Right forelimb (tissue), 1 donor: ENCODE data around the gene TYMP.

Experiments
- DNase-seq: peaks from one replicate; pipeline ENCODE4 v3.0.0-alpha.2; 2018

TYMP gene

DNA sequence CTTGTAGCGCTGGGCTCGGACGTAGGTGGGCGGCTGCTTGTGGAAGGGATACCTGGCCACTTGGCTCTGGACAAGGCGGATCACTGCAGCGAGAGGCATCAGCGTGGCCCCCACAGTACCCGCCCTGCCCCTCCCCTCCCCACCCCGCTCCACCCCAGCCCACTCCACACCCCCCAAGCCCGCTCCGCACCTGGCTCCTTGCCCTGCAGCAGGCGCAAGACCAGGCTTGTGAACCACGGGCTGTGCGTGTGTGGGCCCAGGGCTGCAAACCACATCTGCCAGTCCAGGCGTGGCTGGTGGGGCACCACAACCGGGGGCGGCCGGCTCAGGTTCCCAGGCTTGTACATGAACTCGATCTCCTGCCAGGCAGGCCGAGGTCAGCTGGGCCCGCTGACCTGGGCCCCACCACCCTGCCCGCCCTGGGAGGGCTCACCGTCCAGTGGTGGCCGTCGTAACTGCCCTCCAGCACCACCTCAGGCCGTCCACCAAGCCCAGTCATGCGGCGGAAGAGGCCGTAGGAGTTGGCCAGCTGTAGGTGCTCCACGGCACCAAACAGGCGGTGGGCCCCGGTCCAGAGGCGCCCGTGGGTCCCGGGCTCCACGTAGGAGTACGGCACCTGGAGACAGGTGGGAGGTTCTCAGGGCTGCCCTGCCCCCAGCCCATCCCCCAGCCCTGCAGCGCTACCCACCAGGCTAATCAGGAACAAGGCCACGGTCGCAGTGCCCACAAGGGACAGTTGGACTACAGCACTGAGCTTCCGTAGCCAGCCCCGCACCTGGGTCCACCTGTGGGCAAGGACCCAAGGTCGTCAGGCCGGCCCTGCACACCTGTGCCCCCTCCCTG is 25.2 kb downstream of the TYMP start:
- DNase-seq = no peak

GRCh38 chr22:50503475-50504145 is 26.2 kb downstream of the TYMP start:
- no peak for DNase-seq

DNA sequence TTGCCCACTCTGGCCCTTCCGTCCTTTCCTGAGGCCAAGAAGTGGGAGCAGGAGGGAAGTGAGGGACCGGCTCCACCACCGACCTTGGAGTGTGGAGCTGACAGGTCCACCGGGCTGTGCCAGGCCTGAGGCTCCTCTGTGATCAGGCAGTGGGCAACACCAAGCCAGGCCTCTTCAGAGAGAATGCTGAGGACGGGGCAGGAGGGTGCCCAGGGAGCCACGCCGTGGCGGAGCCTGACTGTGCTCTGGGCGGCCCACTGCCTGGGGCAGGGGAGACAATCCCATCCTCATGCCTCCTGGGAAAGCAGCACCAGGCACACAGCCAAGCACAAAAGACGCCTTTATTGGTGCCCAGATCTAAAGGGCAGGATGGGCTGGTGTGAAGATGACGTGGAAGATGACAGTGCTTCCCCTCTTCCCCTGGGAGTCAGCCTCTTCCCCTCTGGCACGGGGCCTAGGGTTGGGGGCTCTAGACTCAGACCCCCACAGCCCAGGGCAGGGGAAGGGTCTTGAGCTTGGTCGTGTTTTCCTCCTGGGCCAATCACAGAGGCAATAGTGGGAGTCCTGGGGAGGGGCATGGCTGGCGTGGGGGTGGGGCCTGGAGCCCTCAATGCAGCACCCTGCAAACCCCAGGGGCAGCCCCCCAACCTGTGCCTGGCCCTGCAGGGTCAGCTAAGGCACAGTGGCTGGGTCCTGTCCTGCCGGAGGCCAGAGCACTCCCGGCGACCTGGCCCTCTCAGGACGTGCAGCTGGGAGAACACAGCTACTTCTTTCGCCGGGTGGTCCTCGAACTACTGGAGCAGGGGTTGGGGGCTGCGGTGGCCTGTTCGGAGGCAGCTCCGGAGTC is 27.0 kb downstream of the TYMP start:
- no peak for DNase-seq

GRCh38 chr22:50502096-50502495 is 27.7 kb downstream of the TYMP start:
- DNase-seq = no peak

DNA sequence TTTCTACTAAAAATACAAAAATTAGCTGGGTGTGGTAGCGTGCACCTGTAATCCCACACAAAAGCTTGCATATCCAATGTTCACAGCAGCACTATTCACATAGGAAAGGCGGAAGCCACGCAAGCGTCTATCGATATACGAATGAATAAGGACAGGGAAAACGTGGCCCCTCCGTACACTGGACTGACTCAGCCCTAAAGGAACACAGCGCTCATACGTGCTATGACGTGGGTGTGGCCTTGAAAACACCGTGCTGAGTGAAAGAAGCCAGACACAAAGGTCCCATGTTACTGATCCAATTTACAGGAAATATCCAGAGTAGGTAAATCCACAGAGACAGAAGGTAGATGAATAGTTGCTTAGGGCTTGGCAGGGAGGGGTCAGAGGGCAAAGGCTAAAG is 29.4 kb downstream of the TYMP start:
- no peak for DNase-seq

GRCh38 chr22:50498322-50498890 is 31.4 kb downstream of the TYMP start:
- DNase-seq = no peak

- no peak for DNase-seq
These were observed 32.7 kb downstream of the TYMP start for GRCh38 chr22:50497093-50497492.

- DNase-seq = no peak
These were observed 39.1 kb downstream of the TYMP start for GRCh38 chr22:50490531-50491308.

DNA sequence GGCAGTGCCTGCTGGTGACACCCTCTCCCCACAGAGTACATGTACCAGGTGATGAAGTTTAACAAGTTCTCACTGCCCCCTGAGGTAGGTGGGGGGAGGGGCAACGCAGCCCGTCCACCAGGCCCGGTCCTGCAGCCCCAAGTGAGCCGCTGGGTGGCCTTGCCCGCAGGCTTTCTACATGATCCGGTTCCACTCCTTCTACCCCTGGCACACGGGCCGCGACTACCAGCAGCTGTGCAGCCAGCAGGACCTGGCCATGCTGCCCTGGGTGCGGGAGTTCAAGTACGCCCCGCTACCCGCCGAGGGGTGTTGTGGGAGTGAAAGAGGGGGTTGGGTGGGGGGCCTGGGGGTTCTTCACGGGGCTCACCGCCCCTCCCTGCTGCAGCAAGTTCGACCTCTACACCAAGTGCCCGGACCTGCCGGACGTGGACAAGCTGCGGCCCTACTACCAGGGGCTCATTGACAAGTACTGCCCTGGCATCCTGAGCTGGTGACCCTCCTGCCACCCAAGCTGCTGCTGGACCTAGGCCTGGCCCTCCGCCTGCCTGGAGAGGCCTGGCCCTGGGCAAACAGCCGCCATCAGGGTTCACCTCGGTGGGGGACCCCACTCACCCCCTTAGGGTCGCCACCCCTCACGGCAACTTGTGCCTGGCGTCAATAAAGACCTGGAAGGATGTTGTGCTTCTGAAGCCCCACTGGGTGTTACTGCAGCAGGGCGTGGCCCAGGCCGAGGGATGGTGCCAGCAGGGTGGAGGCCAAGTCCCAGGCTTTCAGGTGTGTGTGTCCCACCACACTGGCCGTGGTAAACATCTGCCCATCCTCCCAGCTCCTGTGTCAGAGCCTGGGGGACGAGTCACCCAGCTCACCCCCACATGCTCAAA is 40.2 kb downstream of the TYMP start:
- no peak for DNase-seq

- DNase-seq = no peak
These were observed 40.9 kb downstream of the TYMP start for GRCh38 chr22:50488886-50489285.

- DNase-seq = no peak
These were observed 41.7 kb downstream of the TYMP start for GRCh38 chr22:50488006-50488677.

- no peak for DNase-seq
These were observed 42.4 kb downstream of the TYMP start for GRCh38 chr22:50487290-50488005.

GRCh38 chr22:50486561-50487289 is 43.1 kb downstream of the TYMP start, which contains the start of gene MIOX:
Gene MIOX, plus strand, starts transcription at chr22:50486859. Its CDS starts 39 bp downstream, at chr22:50486898.
- DNase-seq = no peak

DNA sequence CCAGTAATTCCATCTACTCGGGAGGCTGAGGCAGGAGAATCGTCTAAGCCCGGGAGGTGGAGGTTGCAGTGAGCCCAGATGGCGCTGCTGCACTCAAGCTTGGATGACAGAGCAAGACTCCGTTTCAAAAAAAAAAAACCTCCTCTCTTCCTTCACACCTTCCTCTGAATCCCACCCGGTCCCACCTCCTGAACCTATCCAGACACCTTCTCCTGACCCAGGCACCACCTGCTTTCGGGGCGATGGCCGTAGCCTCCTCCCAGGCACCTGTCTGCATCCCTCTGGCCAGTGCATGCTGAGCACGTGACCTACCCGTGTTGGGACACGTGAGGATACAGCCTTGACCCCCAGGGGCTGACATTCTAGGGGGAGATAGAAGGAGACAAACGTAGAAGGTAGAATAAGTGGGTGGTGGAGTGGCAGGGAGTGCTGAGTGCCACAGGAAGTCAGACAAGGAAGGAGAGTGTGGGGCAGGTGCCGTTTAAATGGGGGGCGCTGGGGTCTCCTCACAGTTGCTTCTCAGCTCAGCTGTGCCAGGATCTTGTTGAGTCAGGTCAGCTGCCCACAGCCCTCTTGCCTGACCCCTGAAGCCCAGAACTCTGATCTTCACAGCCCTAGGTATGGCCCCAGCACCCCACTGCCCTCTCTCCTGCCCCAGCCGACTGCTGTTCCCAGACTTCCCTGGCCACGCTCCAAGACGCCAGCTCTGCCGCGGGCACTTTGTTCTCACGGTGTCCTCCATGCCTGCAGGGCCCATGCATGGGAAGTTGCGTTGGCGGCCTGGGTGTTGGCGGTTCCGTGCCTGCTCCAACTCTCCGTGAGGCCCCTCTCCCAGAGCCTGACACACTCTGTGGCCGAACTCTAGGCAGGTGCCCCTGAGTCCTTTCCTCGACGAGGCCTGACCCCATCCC is 44.3 kb downstream of the TYMP start:
- DNase-seq = no peak

GRCh38 chr22:50483977-50484853 is 45.6 kb downstream of the TYMP start:
- no peak for DNase-seq

DNA sequence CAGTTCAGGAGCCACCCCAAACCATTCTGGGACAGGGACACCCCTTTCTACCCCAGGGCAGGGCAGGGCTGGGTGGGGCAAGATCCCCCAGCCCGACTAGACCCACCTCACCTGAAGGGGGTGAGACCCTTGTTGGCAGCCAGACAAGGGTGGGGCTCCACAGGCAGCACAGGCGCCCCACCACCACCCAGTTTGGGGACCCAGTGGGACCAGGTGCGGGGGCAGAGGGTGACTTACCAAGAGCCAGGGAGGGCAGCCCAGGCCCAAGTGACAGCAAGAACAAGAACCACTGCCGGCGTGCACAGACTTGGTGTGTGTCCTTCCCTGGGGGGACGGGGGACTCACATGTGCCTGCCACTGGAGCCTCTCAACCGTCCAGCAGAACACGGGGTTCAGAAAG is 46.3 kb downstream of the TYMP start:
- no peak for DNase-seq

GRCh38 chr22:50483106-50483505 is 46.7 kb downstream of the TYMP start:
- DNase-seq = no peak
